Epithelial cell of esophagus (primary cell): Measurements from ENCODE around the gene REPS1.

Experiments used
- DNase-seq: peaks from one replicate; pipeline ENCODE4 v3.0.0; 2010; ENCODE audit warnings: low read depth
- H3K4me3 ChIP-seq: 2 replicates; pipeline ENCODE4 v1.5.1; 2011; ENCODE audit warnings: mild to moderate bottlenecking, low read length, control low read depth
- CTCF ChIP-seq: IDR thresholded peaks from 2 replicates; pipeline ENCODE4 v1.5.1; 2011; ENCODE audit warnings: low read depth, mild to moderate bottlenecking, low read length, control low read depth, inconsistent platforms; ENCODE audit not compliant: insufficient read depth; ENCODE audit errors: missing control alignments

Gene REPS1

GRCh38 chr6:138989098-138989983, 1.3 kb upstream of the REPS1 start:
- no peak overlapping the region for H3K4me3 ChIP-seq
- TF ChIP-seq CTCF: no peak
- no peak for DNase-seq

GRCh38 chr6:138988469-138988834, 399 bp upstream of the REPS1 start:
- no peak for TF ChIP-seq CTCF
- no peak for DNase-seq
- H3K4me3 ChIP-seq: peak overlapping the region; percentile 62

- H3K4me3 ChIP-seq: peak overlapping the region; percentile 62
- TF ChIP-seq CTCF: no peak
- no peak for DNase-seq
These were observed 892 bp downstream of the REPS1 start for GRCh38 chr6:138987080-138987642.

GRCh38 chr6:138986578-138986977, 1.5 kb downstream of the REPS1 start:
- no peak for TF ChIP-seq CTCF
- peak overlapping the region; percentile 62 for H3K4me3 ChIP-seq
- DNase-seq: peak; percentile 34

- no peak overlapping the region for H3K4me3 ChIP-seq
- TF ChIP-seq CTCF: no peak
- DNase-seq: no peak
These were observed 6.6 kb downstream of the REPS1 start for GRCh38 chr6:138981416-138981815.

- DNase-seq: no peak
- no peak for TF ChIP-seq CTCF
- H3K4me3 ChIP-seq: no peak overlapping the region
These were observed 8.0 kb downstream of the REPS1 start for GRCh38 chr6:138979813-138980668.
